HUDEP-2 (cell line): ENCODE results near the gene PPP1R7.
"Not testable (repeated sequence)": the region's sequence is repeated elsewhere in the genome, so short reads cannot be mapped to it uniquely, and the experiment has no call there.

Source experiments
- DNase-seq, 76 experiments: peaks; one replicate each; lab custom pipeline; 2025; ENCODE audit not compliant: unreplicated experiment in 76 of 76; lab: John Stamatoyannopoulos, UW

The PPP1R7 gene

DNA sequence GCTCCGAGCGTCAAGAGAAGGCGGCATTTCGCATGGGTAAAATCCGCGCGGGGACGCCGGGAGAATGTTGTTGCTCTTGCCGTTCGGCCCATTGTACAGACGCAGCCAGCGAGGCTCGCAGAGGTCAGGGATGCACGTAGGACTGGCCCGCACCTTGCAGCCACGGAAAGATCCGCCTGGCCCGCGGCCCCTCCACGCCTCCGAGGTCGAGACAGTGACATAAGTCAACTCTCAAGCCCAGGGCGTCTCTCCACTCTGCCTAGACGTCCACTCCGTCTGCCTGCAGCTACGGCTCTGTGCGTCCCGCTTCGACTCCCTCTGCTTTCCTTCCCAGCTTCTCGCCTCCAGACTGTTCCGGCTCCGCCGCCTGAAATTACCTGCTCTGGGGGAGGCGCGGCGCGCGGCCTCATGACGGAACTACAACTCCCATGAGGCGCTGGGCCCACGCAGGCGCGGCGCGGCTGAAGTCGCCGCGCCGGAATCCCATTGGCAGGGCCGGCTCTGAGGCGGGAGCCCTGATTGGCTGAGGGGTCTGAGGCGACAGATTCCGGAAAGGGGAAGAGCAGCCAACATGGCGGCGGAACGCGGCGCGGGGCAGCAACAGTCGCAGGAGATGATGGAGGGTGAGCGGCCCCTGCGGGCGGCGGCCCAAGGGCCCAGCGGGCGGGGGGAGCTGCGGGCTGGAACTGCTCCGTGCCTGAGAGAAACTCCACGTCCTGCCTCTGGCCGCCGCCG, at the start of gene PPP1R7:
PPP1R7 (plus strand) TSS at position 543 of the 735 bp plus-strand sequence; CDS start at position 572, 29 bp downstream.
- DNase-seq, result peak; percentile 26 to 94 (median 88)

- peak in 72 of 76 experiments; percentile 13 to 84 (median 70) for DNase-seq
Observed at GRCh38 chr2:241102239-241102803, 47.9 kb upstream of the PPP1R7 start, which contains the start of gene MTERF4. Gene MTERF4, minus strand, starts transcription at chr2:241102287. Its CDS starts 14 bp downstream, at chr2:241102273.

GRCh38 chr2:241103176-241103595, 47.1 kb upstream of the PPP1R7 start:
- DNase-seq, result no peak

GRCh38 chr2:241104611-241105010, 45.7 kb upstream of the PPP1R7 start:
- DNase-seq, result not testable (repeated sequence)

- DNase-seq, result no peak
Observed at GRCh38 chr2:241105641-241106040, 44.6 kb upstream of the PPP1R7 start.

GRCh38 chr2:241107031-241107783, 43.1 kb upstream of the PPP1R7 start:
- DNase-seq, result no peak

DNA sequence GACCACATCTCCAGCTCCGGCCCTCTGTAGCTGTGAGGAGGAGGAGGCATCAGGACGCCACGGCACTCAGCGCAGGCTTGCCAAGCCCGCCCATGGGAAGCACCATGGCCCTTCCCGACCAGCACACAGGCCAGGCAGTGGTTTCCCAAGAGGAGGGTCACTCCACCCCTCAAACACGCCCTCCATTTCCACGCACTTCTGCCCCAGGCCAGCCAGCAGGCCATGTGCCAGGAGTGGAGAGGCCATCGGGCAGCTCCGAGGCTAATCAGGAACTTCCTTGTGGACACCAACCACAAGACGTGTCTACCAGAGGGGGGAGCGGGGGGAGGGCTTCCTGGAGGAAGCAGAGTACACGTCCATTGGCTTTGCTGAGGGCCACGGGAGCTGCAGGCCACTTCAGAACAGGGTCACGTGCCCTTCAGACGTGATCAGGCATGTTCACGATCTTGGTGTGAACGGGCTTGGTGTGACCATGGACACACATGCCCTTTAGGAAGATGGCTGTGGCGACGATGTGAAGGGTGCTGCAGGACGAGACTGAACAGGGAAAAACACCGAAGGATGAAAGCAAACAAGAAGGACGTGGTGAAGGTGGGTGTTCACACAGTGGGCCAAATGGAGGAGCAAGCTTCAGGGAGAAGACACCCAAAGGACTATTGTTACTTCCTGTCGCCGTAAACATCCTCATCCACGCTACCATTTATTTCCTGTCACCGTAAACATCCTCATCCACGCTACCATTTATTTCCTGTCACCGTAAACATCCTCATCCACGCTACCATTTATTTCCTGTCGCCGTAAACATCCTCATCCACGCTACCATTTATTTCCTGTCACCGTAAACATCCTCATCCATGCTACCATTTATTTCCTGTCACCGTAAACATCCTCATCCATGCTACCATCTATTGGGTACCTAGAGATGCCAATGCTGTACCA, 41.7 kb upstream of the PPP1R7 start:
- no peak for DNase-seq

- no peak for DNase-seq
Observed at GRCh38 chr2:241109210-241110088, 40.8 kb upstream of the PPP1R7 start.

DNA sequence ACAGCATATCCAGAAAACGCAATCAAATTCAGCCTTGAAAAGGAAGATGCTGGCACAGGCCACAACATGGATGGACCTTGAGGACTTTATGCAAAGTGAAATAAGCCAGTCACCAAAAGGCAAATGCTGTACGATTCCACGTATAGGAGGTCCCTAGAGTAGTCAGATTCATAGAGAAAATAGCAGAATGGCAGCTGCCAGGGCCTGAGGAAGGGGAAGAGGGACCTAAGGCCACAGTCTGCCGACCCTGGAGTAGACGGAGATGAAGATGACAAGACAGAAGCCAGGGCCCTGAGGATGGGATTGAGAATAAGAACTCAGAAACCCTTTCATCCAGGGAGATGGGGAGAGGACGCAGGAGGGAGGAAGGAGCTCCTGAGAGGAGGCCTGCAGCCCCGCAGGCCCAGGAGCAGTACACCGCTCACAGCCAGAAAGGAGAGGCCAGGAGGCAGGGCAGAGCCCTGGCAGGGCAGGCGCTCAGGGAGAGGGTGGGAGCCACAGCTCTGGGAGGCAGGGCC, 40.1 kb upstream of the PPP1R7 start:
- no peak for DNase-seq

- DNase-seq, result no peak
Observed at GRCh38 chr2:241110607-241111439, 39.4 kb upstream of the PPP1R7 start.

GRCh38 chr2:241111440-241111805, 38.8 kb upstream of the PPP1R7 start:
- no peak for DNase-seq

- DNase-seq, result no peak
Observed at GRCh38 chr2:241112046-241112445, 38.2 kb upstream of the PPP1R7 start.

- no peak for DNase-seq
Observed at GRCh38 chr2:241112592-241112991, 37.7 kb upstream of the PPP1R7 start.

DNA sequence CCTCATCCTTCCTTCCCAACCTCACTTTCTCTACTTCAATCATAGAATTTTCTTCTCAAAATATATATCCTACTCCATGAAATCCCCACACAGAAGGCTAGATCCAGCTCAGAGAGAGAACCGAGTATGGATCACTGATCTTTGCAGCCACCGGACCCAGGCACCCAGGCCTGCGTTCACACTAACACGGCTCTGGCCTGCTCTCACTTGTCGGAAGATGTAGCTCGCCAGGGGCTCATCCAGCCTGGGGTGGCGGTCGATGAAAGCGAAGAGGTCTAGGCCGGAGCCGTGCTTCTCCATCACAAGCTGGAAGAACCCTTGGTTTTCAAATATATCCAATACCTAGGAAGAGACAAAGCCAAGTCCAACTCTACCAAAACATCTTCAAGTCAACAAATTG, 35.4 kb upstream of the PPP1R7 start:
- DNase-seq, result no peak

GRCh38 chr2:241115361-241115760, 34.9 kb upstream of the PPP1R7 start:
- DNase-seq, result no peak

DNA sequence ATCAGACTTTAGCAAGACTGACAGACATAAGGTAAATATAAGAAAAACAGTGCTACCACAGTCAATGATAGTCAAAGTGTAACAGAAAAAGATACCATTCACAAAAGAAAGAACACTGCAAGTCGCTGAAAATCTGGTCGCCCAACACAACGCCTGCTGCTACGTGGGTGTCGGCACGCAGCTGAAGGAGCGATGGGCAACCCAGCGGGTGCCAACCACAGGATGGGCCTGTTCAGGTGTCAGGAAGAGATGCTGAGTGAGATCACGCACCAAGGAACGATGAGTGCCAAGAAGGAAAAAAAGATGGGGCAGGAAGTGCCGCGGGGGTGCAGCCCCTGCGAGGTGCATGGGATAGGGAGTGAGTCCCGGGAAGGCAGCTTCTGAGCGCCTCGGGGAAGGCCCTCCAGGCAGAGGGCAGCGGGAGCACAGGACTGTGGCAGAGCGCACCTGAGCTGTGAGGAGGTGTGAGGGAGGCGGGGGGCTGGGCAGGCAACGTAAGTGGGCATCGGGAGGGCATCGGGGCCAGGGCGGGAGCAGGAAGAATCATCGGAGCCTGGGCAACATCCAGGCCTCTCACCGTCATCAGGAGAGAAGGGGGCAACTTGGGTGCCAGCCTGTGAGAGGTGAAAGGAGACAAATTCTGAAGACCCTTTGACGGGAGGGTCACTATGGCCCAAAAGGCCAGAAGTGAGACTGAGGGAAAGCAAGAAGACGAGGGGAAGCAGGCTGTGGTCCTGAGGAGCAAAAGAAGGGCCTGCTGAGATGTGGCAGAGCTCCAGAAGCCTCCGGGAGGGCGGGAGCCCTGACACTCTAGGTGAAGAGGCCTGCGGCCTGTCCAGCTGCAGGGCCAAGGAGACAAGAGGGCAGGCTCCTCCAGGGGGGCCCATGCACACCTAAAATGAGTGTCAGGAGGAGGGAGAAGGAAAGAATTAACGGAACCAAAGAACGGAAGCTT, 33.4 kb upstream of the PPP1R7 start:
- no peak for DNase-seq

- DNase-seq, result no peak
Observed at GRCh38 chr2:241118737-241119505, 31.3 kb upstream of the PPP1R7 start.
